ENCODE results near the gene MYL2. TPM values are rescaled to one million over a fixed set of nuclear protein-coding genes. Genes with fewer than 3 reads are reported as not detected.

The MYL2 gene
- total RNA-seq = 1 to 10 TPM; 2.2 to 3.0 TPM
- polyA plus RNA-seq (ENCODE audit: insufficient read length in 6 of 6) = 1 to 10 TPM in 1 of 6 donors, not detected in 5; 2.0 TPM
- long read RNA-seq, donor 1 = 0 reads
- long read RNA-seq, donor 2 = 0 reads
- long read RNA-seq, donor 3 = 0 reads
- long read RNA-seq, donor 4 = 0 reads
- long read RNA-seq, donor 5 = 0 reads
- long read RNA-seq, donor 6, partial matches to known transcripts = 0 of 4 reads
- long read RNA-seq, donor 6, other reads (novel, unspliced or antisense) = 0 of 4 reads
- long read RNA-seq, donor 7 = 0 reads
- long read RNA-seq, donor 8, transcript MYL2-201 (7 exons, 807 nt) = major isoform, 13 of 13 reads
- long read RNA-seq, donor 8, partial matches to known transcripts = 0 of 13 reads
- long read RNA-seq, donor 8, other reads (novel, unspliced or antisense) = 0 of 13 reads
- long read RNA-seq, donor 9, partial matches to known transcripts = 0 of 2 reads
- long read RNA-seq, donor 9, other reads (novel, unspliced or antisense) = 0 of 2 reads
- long read RNA-seq, donor 10 = 0 reads
- long read RNA-seq, donor 11 = 0 reads
- long read RNA-seq, donor 12 = 0 reads

- peaks cover 0 to 58% of the 10 kb centered on the region in 2 donors for H3K27me3 ChIP-seq
- intact Hi-C loops (cut with DNase I) = no loop called here
- H3K36me3 ChIP-seq = no peaks in the 10 kb centered on the region
- DNase-seq = no peak
- ATAC-seq = no peak
- no peak within 1 kb of the TSS for H3K4me3 ChIP-seq
- H3K27ac ChIP-seq = no peak within 1 kb of the TSS
- no peak for TF ChIP-seq CTCF (IDR thresholded peaks at IDR 0.05)
- H3K9me3 ChIP-seq = no peaks in the 10 kb centered on the region
- H3K4me1 ChIP-seq = no peaks in the 10 kb centered on the region
Observed at GRCh38 chr12:110920324-110920910, at the start of gene MYL2. Gene MYL2, minus strand, starts transcription at chr12:110920579. Its CDS starts 50 bp downstream, at chr12:110920529.

GRCh38 chr12:110966081-110966760, 45.8 kb upstream of the MYL2 start:
- Histone ChIP-seq H3K9me3 (peaks cover 0 to 10% of the 10 kb centered on the region in 2 donors), H3K4me1 (no peaks in the 10 kb centered on the region), H3K27ac (no peak overlapping the region), H3K27me3 (peaks cover 0 to 33% of the 10 kb centered on the region in 2 donors), H3K36me3 (no peaks in the 10 kb centered on the region), H3K4me3 (no peak overlapping the region)
- TF ChIP-seq CTCF (IDR thresholded peaks at IDR 0.05) = no peak
- ATAC-seq (no peak), DNase-seq (peak in 2 of 4 donors; percentile 3 to 10)
- intact Hi-C loops (cut with DNase I) = no loop called here

GRCh38 chr12:110965574-110965973, 45.2 kb upstream of the MYL2 start:
- no peak for TF ChIP-seq CTCF (IDR thresholded peaks at IDR 0.05)
- no peak overlapping the region for H3K27ac ChIP-seq
- ATAC-seq (no peak), DNase-seq (no peak)
- no peak overlapping the region for H3K4me3 ChIP-seq
- no peaks in the 10 kb centered on the region for H3K36me3 ChIP-seq
- H3K27me3 ChIP-seq = peaks cover 0 to 33% of the 10 kb centered on the region in 2 donors
- intact Hi-C loops (cut with DNase I) = no loop called here
- no peaks in the 10 kb centered on the region for H3K4me1 ChIP-seq
- peaks cover 0 to 3% of the 10 kb centered on the region in 2 donors for H3K9me3 ChIP-seq

- intact Hi-C loops (cut with DNase I) = no loop called here
- Histone ChIP-seq H3K4me3 (no peak overlapping the region), H3K27ac (no peak overlapping the region), H3K4me1 (no peaks in the 10 kb centered on the region), H3K9me3 (peaks cover 0 to 2% of the 10 kb centered on the region in 2 donors), H3K27me3 (peaks cover 0 to 56% of the 10 kb centered on the region in 2 donors), H3K36me3 (no peaks in the 10 kb centered on the region)
- TF ChIP-seq CTCF (IDR thresholded peaks at IDR 0.05) = no peak
- DNase-seq (no peak), ATAC-seq (no peak)
Observed at GRCh38 chr12:110960795-110961194, 40.4 kb upstream of the MYL2 start.

Data from left lung (tissue), 14 donors.